GM13976 (cell line): Measurements from ENCODE around the gene SF3B2.

Experiments
- DNase-seq: peaks from one replicate; pipeline ENCODE4 v3.0.0; 2012; ENCODE audit warnings: low spot score
- in situ Hi-C: fragments of 300-500 bp; cut with MboI; formaldehyde crosslinking; loops from one replicate; pipeline ENCODE4 v1.12.0; 2022; ENCODE audit warnings: low sequenced_read_pairs, mixed read lengths, inconsistent platforms; ENCODE audit not compliant: unreplicated experiment
- TF ChIP-seq, protein P1 (sequence below): IDR thresholded peaks from 2 replicates; pipeline ENCODE4 v1.5.1; 2012; ENCODE audit warnings: borderline replicate concordance, mild to moderate bottlenecking; ENCODE audit not compliant: insufficient read depth; ENCODE audit errors: extremely low read depth, missing control alignments, control extremely low read depth

SF3B2 gene

DNA sequence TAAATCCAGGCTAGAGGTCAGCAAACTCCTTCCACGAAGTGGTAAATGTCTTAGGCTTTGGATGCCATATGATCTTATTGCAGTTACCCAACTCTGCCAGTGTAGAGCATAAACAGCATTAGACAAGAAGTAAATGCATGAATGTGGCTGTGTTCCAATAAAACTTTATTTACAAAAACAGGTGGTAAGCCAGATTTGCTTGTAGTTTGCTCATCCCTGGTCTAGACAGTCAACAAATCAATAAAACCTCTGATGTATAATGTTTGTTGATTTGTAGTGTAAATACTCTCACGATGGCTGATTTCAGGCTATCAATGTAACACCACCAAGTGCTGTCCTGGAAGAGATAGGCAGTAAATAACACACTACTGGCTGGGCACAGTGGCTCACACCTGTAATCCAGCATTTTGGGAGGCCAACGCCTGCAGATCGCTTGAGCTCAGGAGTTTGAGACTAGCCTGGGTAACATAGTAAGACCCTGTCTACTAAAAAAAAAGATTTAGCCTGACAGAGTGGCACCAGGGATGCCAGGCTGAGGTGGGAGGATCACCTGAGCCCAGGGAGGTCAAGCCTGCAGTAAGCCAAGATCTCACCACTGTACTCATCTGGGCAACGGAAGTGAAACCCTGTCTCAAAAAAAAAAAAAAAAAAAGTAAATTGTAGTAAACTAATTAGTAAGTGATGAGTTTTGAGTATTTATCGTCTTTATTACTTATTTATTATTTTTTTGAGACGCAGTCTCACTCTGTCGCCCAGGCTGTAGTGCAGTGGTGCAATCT, 19.0 kb upstream of the SF3B2 start:
- DNase-seq = no peak
- in situ Hi-C loops = no loop called here

DNA sequence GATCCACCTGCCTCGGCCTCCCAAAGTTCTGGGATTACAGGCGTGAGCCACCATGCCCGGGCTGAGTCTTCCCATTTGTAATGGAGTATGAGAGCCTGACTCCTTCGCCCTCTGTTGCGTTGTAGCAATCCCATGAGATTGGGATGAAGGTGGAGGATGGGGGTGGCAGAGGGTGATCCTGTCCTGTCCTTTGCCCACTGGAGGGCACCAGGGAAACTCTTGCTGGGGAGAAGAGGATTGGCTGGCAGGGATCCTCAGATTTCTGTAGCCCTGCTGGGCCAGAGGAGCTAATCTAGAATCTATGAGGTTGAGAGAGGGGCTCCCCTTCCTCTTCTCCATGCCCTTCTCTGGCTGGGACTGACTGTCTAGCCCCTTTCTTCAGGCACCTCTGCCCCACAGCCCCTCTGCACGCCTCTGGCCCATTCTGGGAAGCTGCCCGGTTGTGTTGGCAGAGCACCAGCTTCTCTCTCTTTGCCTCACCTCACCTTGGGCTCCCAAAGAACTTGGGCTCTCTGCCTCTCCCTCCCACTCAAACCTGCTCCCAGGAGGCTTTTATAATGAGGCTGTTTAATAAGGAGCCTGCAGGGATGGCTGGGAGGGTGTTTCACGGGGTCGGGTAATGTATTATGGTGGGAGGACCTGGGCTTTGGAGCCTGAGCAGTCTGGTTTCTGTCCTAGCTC, 16.4 kb upstream of the SF3B2 start:
- in situ Hi-C loops = no loop called here
- DNase-seq = peak; percentile 16
- TF ChIP-seq, protein P1, sequence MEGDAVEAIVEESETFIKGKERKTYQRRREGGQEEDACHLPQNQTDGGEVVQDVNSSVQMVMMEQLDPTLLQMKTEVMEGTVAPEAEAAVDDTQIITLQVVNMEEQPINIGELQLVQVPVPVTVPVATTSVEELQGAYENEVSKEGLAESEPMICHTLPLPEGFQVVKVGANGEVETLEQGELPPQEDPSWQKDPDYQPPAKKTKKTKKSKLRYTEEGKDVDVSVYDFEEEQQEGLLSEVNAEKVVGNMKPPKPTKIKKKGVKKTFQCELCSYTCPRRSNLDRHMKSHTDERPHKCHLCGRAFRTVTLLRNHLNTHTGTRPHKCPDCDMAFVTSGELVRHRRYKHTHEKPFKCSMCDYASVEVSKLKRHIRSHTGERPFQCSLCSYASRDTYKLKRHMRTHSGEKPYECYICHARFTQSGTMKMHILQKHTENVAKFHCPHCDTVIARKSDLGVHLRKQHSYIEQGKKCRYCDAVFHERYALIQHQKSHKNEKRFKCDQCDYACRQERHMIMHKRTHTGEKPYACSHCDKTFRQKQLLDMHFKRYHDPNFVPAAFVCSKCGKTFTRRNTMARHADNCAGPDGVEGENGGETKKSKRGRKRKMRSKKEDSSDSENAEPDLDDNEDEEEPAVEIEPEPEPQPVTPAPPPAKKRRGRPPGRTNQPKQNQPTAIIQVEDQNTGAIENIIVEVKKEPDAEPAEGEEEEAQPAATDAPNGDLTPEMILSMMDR = no peak

More for the DNA sequence above, 19.0 kb upstream of the SF3B2 start:
- TF ChIP-seq, protein P1 = no peak

DNA sequence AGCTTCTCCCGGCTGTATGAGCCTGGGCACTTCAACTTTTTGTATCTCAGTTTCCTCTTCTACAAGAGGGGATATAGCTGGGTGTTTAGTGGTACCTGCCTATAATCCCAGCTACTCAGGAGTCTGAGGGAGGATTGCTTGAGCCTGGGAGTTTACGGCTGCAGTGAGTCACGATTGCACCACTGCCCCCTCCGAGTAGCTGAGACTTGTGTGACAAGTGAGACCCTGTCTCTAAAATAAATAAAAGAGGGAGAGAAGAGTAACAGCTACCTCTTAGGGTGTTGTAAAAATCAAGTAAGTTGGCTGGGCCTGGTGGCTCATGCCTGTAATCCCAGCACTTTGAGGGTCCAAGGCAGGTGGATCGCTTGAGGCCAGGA, 15.8 kb upstream of the SF3B2 start:
- in situ Hi-C loops = no loop called here
- no peak for DNase-seq
- TF ChIP-seq, protein P1 = no peak

DNA sequence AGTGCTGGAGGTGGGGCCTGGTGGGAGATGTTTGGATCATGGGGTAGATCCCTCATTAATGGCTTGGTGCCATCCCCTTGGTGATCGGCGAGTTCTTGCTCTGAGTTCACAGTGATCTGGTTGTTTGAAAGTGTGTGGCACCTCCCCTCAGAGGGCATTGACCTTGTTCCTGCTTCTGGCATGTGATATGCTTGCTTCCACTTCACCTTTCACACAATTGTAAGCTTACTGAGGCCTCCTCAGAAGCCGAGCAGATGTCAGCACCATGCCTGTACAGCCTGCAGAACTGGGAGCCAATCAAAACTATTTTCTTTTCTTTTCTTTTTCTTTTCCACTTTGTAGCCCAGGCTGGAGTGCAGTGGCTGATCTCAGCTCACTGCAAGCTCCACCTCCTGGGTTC, 14.8 kb upstream of the SF3B2 start:
- in situ Hi-C loops = no loop called here
- no peak for DNase-seq
- TF ChIP-seq, protein P1 = no peak

DNA sequence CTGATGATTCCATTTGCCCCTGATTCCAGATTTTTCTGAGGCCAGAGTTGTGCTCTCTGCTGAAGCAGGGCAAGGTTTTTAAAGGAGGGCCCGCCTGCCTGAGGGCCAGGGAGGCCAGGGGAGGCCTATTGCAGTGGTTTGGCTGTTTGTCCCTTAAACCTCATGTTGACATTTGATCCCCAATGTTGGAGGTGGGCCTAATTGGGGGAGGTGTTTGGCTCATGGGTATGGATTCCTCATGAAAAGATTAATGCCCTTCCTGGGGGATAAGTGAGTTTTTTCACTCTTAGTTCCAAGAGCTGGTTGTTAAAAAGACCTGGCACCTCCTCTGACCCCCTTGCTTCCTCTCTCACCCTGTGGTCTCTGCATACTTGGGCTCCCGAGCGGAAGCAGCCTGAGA, 12.4 kb upstream of the SF3B2 start:
- no peak for DNase-seq
- in situ Hi-C loops = no loop called here
- TF ChIP-seq, protein P1 = no peak

DNA sequence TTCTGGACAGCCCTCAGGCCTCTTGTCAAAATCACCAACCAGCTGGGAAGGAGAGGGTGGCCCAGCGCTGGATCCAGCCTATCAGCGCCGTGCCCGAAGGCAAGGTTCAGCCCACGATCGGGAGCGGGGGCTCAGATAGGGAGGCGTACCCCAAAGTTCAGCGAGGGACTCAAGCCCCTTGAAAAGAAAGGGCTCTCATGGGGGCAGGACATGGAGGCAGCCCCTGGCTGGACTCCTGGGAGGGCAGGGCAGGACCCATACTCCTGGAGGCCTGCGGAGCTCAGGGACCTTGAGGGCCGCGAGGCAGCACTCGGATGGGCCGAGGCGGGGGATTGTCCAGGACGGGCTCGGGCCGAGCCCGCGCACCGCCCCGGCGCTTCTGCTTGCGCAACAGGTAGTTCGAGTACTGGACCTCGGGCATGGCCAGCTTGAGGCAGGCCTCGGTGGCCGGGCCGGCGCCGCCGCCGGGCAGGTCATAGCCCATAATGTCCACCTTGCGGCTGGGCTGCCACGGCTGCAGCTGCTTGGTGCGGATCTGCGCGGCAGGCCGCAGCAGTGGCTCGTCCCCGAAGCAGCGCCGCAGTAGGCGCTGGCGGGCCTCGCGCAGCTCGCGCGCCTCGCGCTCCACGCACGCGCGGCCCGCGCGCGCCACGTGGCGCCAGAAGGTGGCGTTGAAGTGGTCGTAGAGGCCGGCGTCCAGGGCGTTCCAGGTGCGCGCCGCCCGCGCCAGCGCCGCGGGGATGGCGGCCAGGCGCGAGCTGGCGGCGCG, 9.8 kb upstream of the SF3B2 start:
- TF ChIP-seq, protein P1 = no peak
- DNase-seq = no peak
- in situ Hi-C loops = no loop called here
